ENCODE results near the gene CNTN3. TPM values are rescaled to one million over a fixed set of nuclear protein-coding genes. Genes with fewer than 3 reads are reported as not detected.

The CNTN3 gene
- total RNA-seq, 2 experiments from 2014 or later, result not detected

- H3K27me3 Mint-ChIP-seq, result no peaks in the 10 kb centered on the region
These were observed 33.6 kb upstream of the CNTN3 start for GRCh38 chr3:74648107-74648506.

GRCh38 chr3:74646094-74646493 lies 31.6 kb upstream of the CNTN3 start:
- Mint-ChIP-seq H3K4me1 (ENCODE audit: low read depth) (no peaks in the 10 kb centered on the region), H3K27me3 (no peaks in the 10 kb centered on the region), H3K4me3 (no peak overlapping the region), H3K9me3 (peaks cover 7% of the 10 kb centered on the region), H3K36me3 (ENCODE audit: low read depth) (no peaks in the 10 kb centered on the region), H3K27ac (no peak overlapping the region)
- intact Hi-C loops (cut with micrococcal nuclease), result no loop called here
- ChIA-PET CTCF (no interaction called here), POLR2A (no interaction called here)
- ATAC-seq (no peak), DNase-seq (no peak)
- no peak for TF ChIP-seq CTCF (IDR thresholded peaks at IDR 0.05)

More at GRCh38 chr3:74648107-74648506, 33.6 kb upstream of the CNTN3 start:
- no peak for TF ChIP-seq CTCF (IDR thresholded peaks at IDR 0.05)
- ChIA-PET CTCF (no interaction called here), POLR2A (no interaction called here)
- no peak for DNase-seq
- H3K4me3 Mint-ChIP-seq, result no peak overlapping the region
- H3K36me3 Mint-ChIP-seq (ENCODE audit: low read depth), result no peaks in the 10 kb centered on the region
- peaks cover 7% of the 10 kb centered on the region for H3K9me3 Mint-ChIP-seq
- no peaks in the 10 kb centered on the region for H3K4me1 Mint-ChIP-seq (ENCODE audit: low read depth)
- ATAC-seq, result no peak
- no peak overlapping the region for H3K27ac Mint-ChIP-seq
- intact Hi-C loops (cut with micrococcal nuclease), result no loop called here

- DNase-seq, result no peak
- H3K36me3 Mint-ChIP-seq (ENCODE audit: low read depth), result no peaks in the 10 kb centered on the region
- TF ChIP-seq CTCF (IDR thresholded peaks at IDR 0.05), result no peak
- H3K27ac Mint-ChIP-seq, result no peak overlapping the region
- H3K4me1 Mint-ChIP-seq (ENCODE audit: low read depth), result no peaks in the 10 kb centered on the region
- intact Hi-C loops (cut with micrococcal nuclease), result no loop called here
- POLR2A ChIA-PET, result no interaction called here
- ATAC-seq, result no peak
- no peaks in the 10 kb centered on the region for H3K27me3 Mint-ChIP-seq
- CTCF ChIA-PET, result no interaction called here
- H3K9me3 Mint-ChIP-seq, result peaks cover 6% of the 10 kb centered on the region
- H3K4me3 Mint-ChIP-seq, result no peak overlapping the region
These were observed 29.2 kb upstream of the CNTN3 start for GRCh38 chr3:74643636-74644035.

- H3K9me3 Mint-ChIP-seq, result peaks cover 6% of the 10 kb centered on the region
- H3K4me1 Mint-ChIP-seq (ENCODE audit: low read depth), result no peaks in the 10 kb centered on the region
- no peak overlapping the region for H3K27ac Mint-ChIP-seq
- POLR2A ChIA-PET, result no interaction called here
- no peaks in the 10 kb centered on the region for H3K36me3 Mint-ChIP-seq (ENCODE audit: low read depth)
- no peak for DNase-seq
- intact Hi-C loops (cut with micrococcal nuclease), result no loop called here
- CTCF ChIA-PET, result no interaction called here
- no peaks in the 10 kb centered on the region for H3K27me3 Mint-ChIP-seq
- no peak overlapping the region for H3K4me3 Mint-ChIP-seq
- no peak for TF ChIP-seq CTCF (IDR thresholded peaks at IDR 0.05)
- ATAC-seq, result no peak
These were observed 28.4 kb upstream of the CNTN3 start for GRCh38 chr3:74642876-74643275.

GRCh38 chr3:74640211-74640610 lies 25.8 kb upstream of the CNTN3 start:
- DNase-seq (no peak), ATAC-seq (no peak)
- peaks cover 11% of the 10 kb centered on the region for H3K9me3 Mint-ChIP-seq
- no peaks in the 10 kb centered on the region for H3K27me3 Mint-ChIP-seq
- H3K4me1 Mint-ChIP-seq (ENCODE audit: low read depth), result no peaks in the 10 kb centered on the region
- CTCF ChIA-PET, result no interaction called here
- H3K36me3 Mint-ChIP-seq (ENCODE audit: low read depth), result no peaks in the 10 kb centered on the region
- POLR2A ChIA-PET, result no interaction called here
- H3K4me3 Mint-ChIP-seq, result no peak overlapping the region
- intact Hi-C loops (cut with micrococcal nuclease), result no loop called here
- TF ChIP-seq CTCF (IDR thresholded peaks at IDR 0.05), result no peak
- no peak overlapping the region for H3K27ac Mint-ChIP-seq

All from activated CD8-positive, alpha-beta T cell treated with anti-CD3 and anti-CD28 coated beads for 36 hours (primary cell).